Brain pericyte (primary cell): ENCODE data around the gene ELK1.
"Not testable (repeated sequence)": the region's sequence is repeated elsewhere in the genome, so short reads cannot be mapped to it uniquely, and the experiment has no call there.

ENCODE experiments used
- DNase-seq: peaks from one replicate; pipeline ENCODE4 v3.0.0-alpha.2; 2012; ENCODE audit warnings: low read depth, low spot score

Gene ELK1

DNA sequence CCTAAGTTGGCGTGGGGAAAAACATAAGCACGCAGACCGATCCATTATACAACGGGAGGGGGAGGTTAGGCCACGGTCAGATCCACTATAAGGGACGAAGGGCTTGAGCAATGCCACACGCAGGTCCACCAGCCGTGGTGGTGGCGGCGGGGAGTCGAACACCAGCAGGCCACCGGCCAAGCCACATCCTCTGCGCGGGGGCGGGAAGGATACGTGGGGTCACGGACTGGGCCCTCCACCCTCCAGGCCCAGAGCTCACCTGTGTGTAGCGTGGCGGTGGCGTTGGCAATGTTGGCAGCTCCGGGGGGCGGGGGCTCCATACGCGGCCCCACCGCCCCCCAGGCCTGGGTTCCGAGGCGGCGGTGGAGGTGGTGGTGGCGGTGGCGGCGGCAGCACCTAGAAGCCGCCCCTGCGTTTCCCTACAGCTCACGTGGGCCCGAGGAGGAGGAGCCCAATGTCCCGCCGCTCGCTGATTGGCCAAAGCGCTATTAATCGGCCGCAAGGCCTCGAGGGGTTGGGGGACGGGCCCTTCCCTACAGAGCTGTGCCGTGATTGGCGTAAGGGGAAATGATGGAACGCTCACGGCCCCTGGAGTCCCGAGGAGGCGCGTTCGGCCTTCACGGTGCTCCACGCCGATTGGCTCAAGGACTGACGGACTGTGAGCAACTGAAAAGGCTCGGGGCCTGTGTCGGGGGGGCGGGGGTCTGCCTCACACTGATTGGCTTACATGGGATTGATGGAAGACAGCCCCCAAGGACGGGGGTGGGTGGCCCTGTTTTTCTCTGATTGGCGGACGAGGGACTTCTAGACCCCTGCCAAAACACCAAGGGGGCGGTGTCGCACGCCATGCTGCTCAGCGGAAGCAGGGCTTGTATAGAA is at the start of gene ELK1:
ELK1 (minus strand) TSS at position 400 of the 879 bp plus-strand sequence. CDS start 9,122 bp downstream, outside the sequence.
- peak; percentile 95 for DNase-seq

- DNase-seq, result no peak
Observed at GRCh38 chrX:47697181-47697580, 46.8 kb upstream of the ELK1 start.

DNA sequence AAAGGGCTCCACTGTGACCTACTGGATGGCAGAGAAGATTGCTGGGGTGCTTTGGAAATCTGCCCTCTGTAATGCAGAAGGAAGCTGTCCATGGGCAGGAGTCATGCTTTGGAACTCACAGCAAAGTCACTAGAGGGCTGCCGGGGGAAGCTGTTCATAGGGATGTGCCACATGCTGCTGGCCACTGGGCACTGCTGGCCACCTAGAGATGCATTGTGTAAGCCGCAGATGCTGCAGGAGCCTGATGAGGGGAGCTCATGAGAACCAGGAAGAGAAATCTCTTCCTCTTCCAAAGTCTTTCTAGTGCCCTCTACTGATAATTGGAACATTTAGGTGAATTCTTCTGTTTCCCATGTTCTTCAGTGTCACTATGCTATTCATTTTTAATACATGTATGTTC is 39.8 kb upstream of the ELK1 start:
- no peak for DNase-seq

GRCh38 chrX:47687263-47687662 is 36.9 kb upstream of the ELK1 start:
- DNase-seq, result no peak

GRCh38 chrX:47683829-47684205 is 33.5 kb upstream of the ELK1 start:
- DNase-seq, result no peak

DNA sequence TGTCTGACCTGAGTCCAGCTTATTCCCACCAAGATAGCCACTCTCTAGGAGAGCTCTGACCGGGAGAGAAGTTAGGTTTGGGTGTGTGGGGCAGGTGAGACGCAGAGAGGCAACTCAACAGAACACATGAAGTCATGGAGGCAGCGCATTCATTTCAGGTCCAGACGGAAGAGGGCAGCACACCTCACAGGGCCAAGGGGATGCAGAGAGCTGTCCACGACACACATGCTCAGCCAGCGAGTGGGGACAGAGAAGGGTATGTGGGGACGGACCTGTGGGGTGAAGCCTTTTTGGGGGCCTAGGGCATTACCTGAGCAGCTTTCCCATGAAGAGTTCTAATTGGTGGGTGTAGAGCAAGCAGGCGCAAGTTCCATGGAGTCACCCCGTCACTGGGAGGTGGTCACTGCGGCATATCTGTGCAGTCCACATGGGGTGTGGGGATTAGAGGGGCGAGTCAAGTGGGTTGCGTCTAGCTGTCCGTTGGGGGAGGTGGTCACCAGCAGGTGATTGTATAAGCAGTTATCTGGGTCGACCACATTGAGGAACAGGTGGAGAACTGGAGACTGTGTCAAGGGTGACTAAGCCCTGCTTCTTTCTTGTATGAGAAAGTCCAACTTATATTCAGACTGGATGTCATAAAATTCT is 32.9 kb upstream of the ELK1 start:
- DNase-seq, result no peak

DNA sequence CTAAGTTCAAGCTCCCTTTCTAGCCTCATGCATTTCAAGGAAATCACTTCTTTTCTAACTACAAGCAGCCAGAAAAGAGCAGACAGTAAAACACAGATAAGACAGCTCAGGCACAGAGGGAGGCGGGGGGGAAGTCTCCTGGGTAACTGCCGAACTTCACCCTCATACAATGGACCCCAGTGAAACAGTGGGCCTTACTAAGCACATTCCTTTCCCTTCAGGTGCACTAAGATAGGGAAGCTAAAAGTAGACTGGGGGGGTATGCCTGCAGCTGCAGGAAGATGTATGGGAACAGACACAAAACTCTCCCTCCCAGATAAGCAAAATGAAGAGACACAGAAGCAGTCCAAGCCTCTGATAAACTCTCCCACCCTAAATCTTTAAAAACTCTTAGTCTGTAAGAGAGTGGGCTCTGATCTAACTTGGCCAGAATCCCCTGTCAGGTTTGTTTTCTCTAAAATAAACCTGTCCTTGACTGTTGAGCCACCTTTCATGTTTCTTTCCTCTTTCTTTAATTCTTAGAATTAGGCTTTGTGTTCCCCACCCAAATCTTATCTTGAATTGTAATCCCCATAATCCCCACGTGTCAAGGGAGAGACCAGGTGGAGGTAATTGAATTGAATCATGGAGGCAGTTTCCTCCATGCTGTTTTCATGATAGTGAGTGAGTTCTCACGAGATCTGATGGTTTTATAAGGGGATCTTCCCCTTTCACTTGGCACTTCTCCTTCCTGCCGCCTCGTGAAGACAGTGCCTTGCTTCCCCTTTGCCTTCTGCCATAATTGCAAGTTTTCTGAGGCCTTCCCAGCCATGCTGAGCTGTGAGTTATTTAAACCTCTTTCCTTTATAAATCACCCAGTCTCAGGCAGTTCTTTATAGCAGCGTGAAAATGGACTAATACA is 25.8 kb upstream of the ELK1 start:
- not testable (repeated sequence) for DNase-seq

- no peak for DNase-seq
Observed at GRCh38 chrX:47674776-47675175, 24.4 kb upstream of the ELK1 start.

- not testable (repeated sequence) for DNase-seq
Observed at GRCh38 chrX:47665797-47666196, 15.4 kb upstream of the ELK1 start.

DNA sequence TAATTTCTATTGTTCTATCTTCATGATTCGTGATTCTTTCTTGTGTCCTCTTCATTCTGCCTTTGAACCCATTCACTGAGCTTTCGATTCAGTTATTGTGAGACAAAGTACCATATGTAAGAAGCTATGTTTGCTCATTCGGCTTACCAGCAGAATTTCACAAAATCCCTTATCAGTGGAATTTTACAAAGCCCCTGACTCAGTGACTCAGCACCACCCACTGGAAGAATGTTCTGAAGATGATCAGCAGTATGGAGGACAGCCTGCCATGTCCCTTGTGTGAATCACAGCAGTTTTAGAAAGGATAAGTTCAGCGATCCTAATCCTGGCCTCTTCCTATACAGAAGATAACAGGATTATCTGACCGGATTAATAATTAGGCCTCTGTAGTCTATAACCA is 14.4 kb upstream of the ELK1 start:
- DNase-seq, result no peak

DNA sequence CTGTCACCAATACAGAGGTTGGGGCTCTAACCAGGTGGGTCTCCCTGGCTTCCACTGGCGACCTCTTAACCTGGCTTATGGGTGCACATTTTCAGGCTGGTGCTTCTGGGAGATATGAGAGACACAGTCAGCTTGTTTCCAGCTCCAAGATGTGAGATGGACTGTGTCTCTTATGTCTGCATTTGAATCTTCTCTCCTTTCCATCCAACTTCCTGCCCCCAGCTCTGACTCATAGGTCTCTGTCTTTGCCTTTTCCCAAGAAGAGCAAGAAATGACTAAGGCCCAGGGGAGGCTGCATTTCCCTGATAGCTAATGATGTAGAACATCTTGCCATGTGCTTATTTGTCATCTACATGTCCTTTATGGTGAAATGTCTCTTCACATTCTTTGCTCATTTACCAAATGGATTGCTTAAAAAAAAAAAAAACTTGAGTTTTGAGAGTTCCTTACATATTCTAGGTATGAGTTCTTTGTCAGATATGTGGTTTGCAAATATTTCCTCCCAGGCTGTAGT is 11.8 kb upstream of the ELK1 start:
- no peak for DNase-seq

- no peak for DNase-seq
Observed at GRCh38 chrX:47661539-47661938, 11.2 kb upstream of the ELK1 start.

- DNase-seq, result no peak
Observed at GRCh38 chrX:47659421-47659726, 9.0 kb upstream of the ELK1 start.

GRCh38 chrX:47658684-47659420 is 8.5 kb upstream of the ELK1 start, which contains the start of gene UXT:
Gene UXT (minus strand): TSS chrX:47659180. CDS start chrX:47658927, 253 bp downstream.
- peak; percentile 93 for DNase-seq

DNA sequence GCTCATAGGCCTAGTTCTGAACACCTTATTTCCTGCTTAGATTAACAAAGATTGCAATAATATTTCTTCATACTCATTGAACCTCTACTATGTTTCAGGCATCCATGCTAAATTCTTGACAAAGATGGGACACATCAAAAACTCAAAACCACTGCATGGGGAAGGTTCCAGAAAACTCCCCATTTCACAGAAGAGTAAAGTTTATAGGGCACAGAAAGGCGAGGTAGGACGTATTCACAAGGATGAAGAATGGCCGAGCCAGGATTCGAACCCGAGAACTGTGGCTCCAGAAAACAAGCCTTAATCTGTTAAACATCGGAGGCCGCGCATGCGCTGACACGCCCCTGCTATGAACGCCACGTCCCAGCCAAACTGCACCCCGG is 7.9 kb upstream of the ELK1 start:
- DNase-seq, result no peak

DNA sequence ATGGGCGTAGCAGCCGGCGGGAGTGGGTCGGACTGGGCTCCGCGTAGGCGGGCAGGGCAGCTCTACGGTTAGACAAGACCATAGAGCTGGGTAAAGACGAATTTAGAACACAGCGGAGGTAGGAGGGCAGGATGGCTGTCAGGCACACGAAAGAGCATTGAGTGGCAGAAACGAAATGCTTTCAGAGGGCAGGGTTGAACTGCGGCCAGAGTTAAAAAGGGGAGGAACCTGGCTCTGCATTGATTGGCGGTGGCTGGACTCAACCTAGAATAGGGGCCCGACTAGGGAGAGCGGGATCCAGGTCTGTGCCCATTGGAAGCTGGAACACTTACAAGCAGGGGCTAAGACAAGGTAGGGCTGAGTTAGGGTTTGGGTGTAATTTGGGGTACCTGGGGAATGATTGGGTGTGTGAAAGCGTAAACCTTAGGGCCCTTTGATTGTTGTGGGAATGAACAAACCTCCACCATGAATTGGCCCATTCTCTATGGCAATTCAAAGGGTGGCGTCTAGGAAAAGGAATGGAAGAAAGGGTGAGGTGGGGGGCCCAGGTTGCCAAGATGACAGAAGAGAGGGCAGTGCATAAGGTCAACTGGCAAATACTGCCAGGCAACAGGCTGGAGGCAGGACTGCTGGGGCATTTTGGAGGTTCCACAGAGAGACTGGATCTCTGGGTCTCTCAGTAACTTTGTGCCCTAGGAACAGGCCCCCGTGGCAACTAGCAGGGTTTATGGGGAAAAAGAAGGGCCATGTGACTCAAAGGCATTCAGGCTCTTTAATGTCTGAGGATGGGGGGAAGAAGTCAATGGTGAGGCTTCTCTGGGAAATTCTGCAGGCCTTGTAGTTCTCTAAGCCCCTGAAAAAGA is 911 bp upstream of the ELK1 start:
- no peak for DNase-seq

DNA sequence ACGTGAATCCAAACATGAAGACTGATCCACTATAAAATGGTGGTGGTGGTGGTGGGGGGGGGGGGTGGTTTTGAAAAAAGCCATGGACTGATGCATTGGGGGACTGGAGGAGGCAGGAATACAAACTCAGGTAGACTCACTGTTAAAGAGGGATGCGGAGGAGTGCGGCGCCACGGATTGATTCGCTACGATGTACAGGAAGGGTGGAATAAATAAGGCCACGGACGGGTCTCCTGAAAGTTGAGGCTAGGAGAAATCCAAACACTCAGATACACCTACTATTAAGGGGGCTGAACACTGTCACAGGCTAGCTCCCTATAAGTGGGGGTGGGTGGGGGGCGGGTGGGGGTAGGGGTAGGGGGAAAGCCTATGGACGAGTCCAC is 591 bp downstream of the ELK1 start:
- DNase-seq, result no peak

DNA sequence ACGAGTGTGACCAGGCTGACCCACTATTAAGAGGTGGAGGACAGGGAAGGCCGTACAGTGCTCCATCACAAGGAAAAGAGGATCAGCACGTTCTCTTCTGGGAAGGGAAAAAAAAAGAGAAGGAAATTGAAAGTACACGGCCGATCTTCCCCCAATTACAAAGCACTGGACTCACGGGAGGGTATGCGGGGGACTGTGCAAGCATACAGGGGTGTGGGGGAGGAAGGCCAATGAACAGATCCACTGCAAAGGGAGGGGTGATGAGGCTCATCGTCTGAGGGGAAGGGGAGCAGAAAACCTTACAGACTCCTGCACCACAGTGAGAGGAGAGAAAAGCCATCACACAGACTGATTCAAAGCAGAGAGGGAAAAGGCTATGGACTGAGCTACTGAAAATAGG is 1.1 kb downstream of the ELK1 start:
- DNase-seq, result no peak

- no peak for DNase-seq
Observed at GRCh38 chrX:47648376-47648775, 2.0 kb downstream of the ELK1 start.

- DNase-seq, result no peak
Observed at GRCh38 chrX:47646636-47647035, 3.7 kb downstream of the ELK1 start.
